IPS DF 4.7 (cell line): ENCODE results near the gene HSPA1A.
"Not testable (repeated sequence)": the region's sequence is repeated elsewhere in the genome, so short reads cannot be mapped to it uniquely, and the experiment has no call there.

Experiments
- DNase-seq: peaks from one replicate; pipeline ENCODE4 v3.0.0-alpha.2; 2013; ENCODE audit warnings: low spot score; ENCODE audit errors: extremely low read depth

The HSPA1A gene

DNA sequence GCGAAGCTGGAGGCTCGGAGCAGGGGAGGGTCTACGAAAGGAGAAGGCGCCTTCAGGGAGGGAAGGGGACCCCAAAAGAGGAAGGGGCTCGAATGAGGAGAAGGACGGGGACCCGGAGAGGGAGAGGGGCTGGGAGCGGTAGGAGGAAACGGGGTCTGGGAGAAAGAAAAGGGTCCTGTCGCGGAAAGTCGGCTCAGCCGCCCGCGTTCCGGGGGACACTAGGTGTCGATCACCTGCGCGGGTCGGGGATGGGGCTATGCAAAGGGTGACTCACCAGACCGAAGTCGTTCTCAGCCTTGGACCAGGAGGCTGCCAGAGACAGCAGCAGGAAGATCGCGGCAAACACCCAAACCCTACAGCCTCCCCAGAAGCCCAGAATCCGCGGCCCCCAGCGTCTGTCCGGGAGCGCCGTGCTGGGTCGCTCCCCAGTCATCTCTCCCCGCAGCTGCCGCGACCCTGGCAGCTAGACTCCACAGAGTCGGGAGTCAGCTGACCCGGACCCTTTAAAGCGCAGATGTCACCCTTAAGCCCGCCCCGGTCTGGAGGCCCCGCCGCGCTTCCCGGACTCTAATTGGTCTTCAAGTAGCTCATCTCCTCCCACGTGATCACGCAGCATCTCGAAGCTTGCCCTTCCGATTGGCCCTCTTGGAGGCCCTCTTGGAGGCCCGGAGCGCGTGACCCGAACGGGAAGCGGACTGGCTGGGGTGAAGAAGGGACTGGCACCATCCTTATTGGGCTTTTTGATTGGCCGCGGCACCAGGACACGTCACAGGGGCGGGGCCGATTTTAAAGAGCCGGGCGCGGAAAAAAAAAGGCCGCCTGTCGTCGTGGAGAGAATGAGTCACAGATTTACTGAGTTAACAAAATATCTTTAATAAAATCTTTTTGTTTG lies 47.2 kb downstream of the HSPA1A start, which contains the start of gene NEU1:
Gene NEU1 (minus strand): TSS at position 478 of the 892 bp plus-strand sequence. CDS start 45 bp downstream, at position 433.
- peak; percentile 99 for DNase-seq

DNA sequence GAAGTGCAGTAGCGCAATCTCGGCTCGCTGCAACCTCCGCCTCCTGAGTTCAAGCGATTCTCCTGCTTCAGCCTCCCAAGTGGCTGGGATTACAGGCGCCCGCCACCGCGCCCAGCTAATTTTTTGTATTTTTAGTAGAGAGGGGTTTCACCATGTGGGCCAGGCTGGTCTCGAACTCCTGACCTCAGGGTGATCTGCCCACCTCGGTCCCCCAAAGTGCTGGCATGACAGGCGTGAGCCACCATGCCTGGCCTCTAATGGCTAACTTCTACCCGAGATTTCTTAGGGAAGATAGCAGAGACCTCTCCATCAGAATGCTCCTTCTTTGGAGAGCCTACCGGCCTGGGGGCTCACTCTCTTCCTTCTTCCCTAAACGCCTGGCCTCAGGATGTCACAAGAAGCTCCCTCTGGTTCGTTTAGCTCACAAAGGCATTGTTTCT lies 48.8 kb downstream of the HSPA1A start:
- not testable (repeated sequence) for DNase-seq

DNA sequence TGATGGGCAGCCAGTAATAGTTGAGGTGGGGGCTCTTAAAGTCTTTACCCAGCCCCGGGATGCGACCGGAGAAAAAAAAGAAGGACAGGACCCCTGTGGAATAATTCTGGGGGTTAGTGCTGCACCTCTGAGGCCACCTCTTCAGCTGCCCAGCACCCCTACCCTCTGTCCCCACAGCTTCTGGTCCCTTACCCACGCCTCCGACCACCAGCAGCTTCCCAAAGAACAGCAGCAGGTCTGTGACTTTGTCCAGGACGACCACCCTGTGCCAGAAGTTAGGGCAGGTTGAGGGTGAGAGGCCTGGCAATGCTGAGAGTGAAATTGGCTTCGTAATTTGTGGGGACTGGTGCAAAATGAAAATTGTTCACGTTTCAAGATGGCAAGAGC lies 49.5 kb downstream of the HSPA1A start:
- DNase-seq, result no peak

- no peak for DNase-seq
These were observed 50.1 kb downstream of the HSPA1A start for GRCh38 chr6:31865205-31866118.
